A549 (cell line): ENCODE results near the gene CSPG4. TPM values are rescaled to one million over a fixed set of nuclear protein-coding genes. Genes with fewer than 3 reads are reported as not detected.

Experiments used
- ATOH8 ChIP-seq: fragments of 250-450 bp; sonication (Bioruptor Pico); IDR thresholded peaks from 2 replicates; pipeline ENCODE4 v1.5.0; 2020; ENCODE audit warnings: low read depth, mild to moderate bottlenecking, moderate library complexity
- CBX2 ChIP-seq: fragments of 200-600 bp; sonication (generic); IDR thresholded peaks from 2 replicates; pipeline ENCODE4 v1.6.1; 2016; ENCODE audit warnings: low read depth, mild to moderate bottlenecking, borderline replicate concordance
- CHD2 ChIP-seq: fragments of 150-350 bp; IDR thresholded peaks from 2 replicates; pipeline ENCODE4 v1.6.1; 2014; ENCODE audit warnings: low read length; ENCODE audit not compliant: partially characterized antibody
- CHD4 ChIP-seq: fragments of 200-600 bp; sonication (generic); IDR thresholded peaks from 2 replicates; pipeline ENCODE4 v1.6.1; 2016; ENCODE audit warnings: antibody characterized with exemption, mild to moderate bottlenecking, borderline replicate concordance
- EHF ChIP-seq: fragments of 250-450 bp; sonication (Bioruptor Pico); IDR thresholded peaks from 2 replicates; pipeline ENCODE4 v1.5.0; 2020; ENCODE audit warnings: mild to moderate bottlenecking
- EHMT2 ChIP-seq: fragments of 200-600 bp; sonication (generic); IDR thresholded peaks from 2 replicates; pipeline ENCODE4 v1.6.1; 2016; ENCODE audit warnings: antibody characterized with exemption, low read depth, mild to moderate bottlenecking, moderate library complexity
- FOSB ChIP-seq: fragments of 250-450 bp; sonication (Bioruptor Pico); IDR thresholded peaks from 2 replicates; pipeline ENCODE4 v1.5.0; 2020; ENCODE audit warnings: mild to moderate bottlenecking, moderate library complexity
- FOSL2 ChIP-seq, 2 experiments: fragments of 450-650 bp in 1 of 2; fragments of >200 bp in 1 of 2; sonication (Bioruptor Twin) in 1 of 2; formaldehyde crosslinking; IDR thresholded peaks; 2 replicates each; pipeline versions ENCODE4 v1.5.0 to v1.6.1; 2016 to 2020; ENCODE audit warnings: mild to moderate bottlenecking in 1 of 2, moderate library complexity in 1 of 2
- GATA3 ChIP-seq: IDR thresholded peaks from 2 replicates; pipeline ENCODE4 v1.6.1; 2012; ENCODE audit warnings: borderline replicate concordance
- HOXB13 ChIP-seq: fragments of 250-450 bp; sonication (Bioruptor Pico); IDR thresholded peaks from 2 replicates; pipeline ENCODE4 v1.5.0; 2020; ENCODE audit warnings: low read depth, mild to moderate bottlenecking, moderate library complexity
- HOXB5 ChIP-seq: fragments of 250-450 bp; sonication (Bioruptor Pico); IDR thresholded peaks from 2 replicates; pipeline ENCODE4 v1.5.0; 2020; ENCODE audit warnings: mild to moderate bottlenecking, moderate library complexity
- JUN ChIP-seq, 2 experiments: fragments of >200 bp; sonication (Bioruptor Twin); formaldehyde crosslinking; IDR thresholded peaks; 2 replicates in 1 of 2; 3 replicates in 1 of 2; pipeline ENCODE4 v1.6.1; 2016 to 2017
- KDM1A ChIP-seq: fragments of 200-600 bp; sonication (generic); IDR thresholded peaks from 2 replicates; pipeline ENCODE4 v1.6.1; 2016; ENCODE audit warnings: low read depth, mild to moderate bottlenecking
- KDM5A ChIP-seq: fragments of 200-600 bp; sonication (generic); IDR thresholded peaks from 2 replicates; pipeline ENCODE4 v1.6.1; 2016; ENCODE audit warnings: antibody characterized with exemption, mild to moderate bottlenecking
- NFE2L2 ChIP-seq: fragments of 150-350 bp; conservative IDR thresholded peaks from 2 replicates; pipeline ENCODE4 v1.6.1; 2014; ENCODE audit warnings: low read length
- NR3C1 ChIP-seq: fragments of >200 bp; sonication (Bioruptor Twin); formaldehyde crosslinking; IDR thresholded peaks from 3 replicates; pipeline ENCODE4 v1.6.1; 2017
- PHF8 ChIP-seq: fragments of 200-600 bp; sonication (generic); IDR thresholded peaks from 2 replicates; pipeline ENCODE4 v1.6.1; 2016; ENCODE audit warnings: low read depth, mild to moderate bottlenecking, antibody characterized with exemption, moderate library complexity, borderline replicate concordance
- POLR2A ChIP-seq: IDR thresholded peaks from 2 replicates; pipeline ENCODE4 v1.6.1; 2012; ENCODE audit warnings: mild to moderate bottlenecking, low read length
- POLR2AphosphoS2 ChIP-seq: conservative IDR thresholded peaks from 2 replicates; pipeline ENCODE4 v1.6.1; 2012; ENCODE audit warnings: low read length, improper control_type of control experiment, inconsistent platforms
- RARB ChIP-seq: fragments of 250-450 bp; sonication (Bioruptor Pico); IDR thresholded peaks from 2 replicates; pipeline ENCODE4 v1.8.0; 2021; ENCODE audit warnings: mild to moderate bottlenecking, moderate library complexity
- SMC3 ChIP-seq: fragments of >200 bp; sonication (Bioruptor Twin); formaldehyde crosslinking; IDR thresholded peaks from 3 replicates; pipeline ENCODE4 v1.6.1; 2018; ENCODE audit warnings: inconsistent platforms
- TFCP2L1 ChIP-seq: fragments of 250-450 bp; sonication (Bioruptor Pico); IDR thresholded peaks from 2 replicates; pipeline ENCODE4 v1.5.0; 2021; ENCODE audit warnings: mild to moderate bottlenecking
- TP53 ChIP-seq: fragments of 250-450 bp; sonication (Bioruptor Pico); IDR thresholded peaks from 2 replicates; pipeline ENCODE4 v1.5.0; 2021; ENCODE audit warnings: mild to moderate bottlenecking, moderate library complexity
- ZFP36 ChIP-seq: fragments of 450-650 bp; IDR thresholded peaks from 2 replicates; pipeline ENCODE4 v1.6.1; 2014; ENCODE audit warnings: borderline replicate concordance; ENCODE audit not compliant: partially characterized antibody
- polyA plus RNA-seq, 4 experiments: library from polyadenylated mRNA; depleted of rRNA in 3 of 4; stranded (reverse); fragments of >200 nt; fragmentation: RNase III in 1 of 4; extraction: RNeasy Plus Mini Kit Qiagen cat#74134 plus additional on column Dnase treatment in 1 of 4; gene quantifications; 2 replicates in 3 of 4; 3 replicates in 1 of 4; pipeline ENCODE4 v1.2.3, GENCODE V29; 2011 to 2017
- TF ChIP-seq, protein P1 (sequence below): fragments of 200-600 bp; sonication (generic); IDR thresholded peaks from 2 replicates; pipeline ENCODE4 v1.6.1; 2016; ENCODE audit warnings: antibody characterized with exemption, mild to moderate bottlenecking, moderate library complexity
- TF ChIP-seq, protein P2 (sequence below): fragments of >200 bp; sonication (Bioruptor Twin); formaldehyde crosslinking; IDR thresholded peaks from 3 replicates; pipeline ENCODE4 v1.5.1; 2016
- TF ChIP-seq, protein P3 (sequence below): fragments of >200 bp; sonication (Bioruptor Twin); formaldehyde crosslinking; IDR thresholded peaks from 2 replicates; pipeline ENCODE4 v1.6.1; 2016
- TF ChIP-seq, protein P4 (sequence below): fragments of 250-450 bp; sonication (Bioruptor Pico); IDR thresholded peaks from 2 replicates; pipeline ENCODE4 v1.5.0; 2021; ENCODE audit warnings: mild to moderate bottlenecking, moderate library complexity, borderline replicate concordance

Gene CSPG4
- polyA plus RNA-seq, 2 of the 4 experiments (the other 2 are of a cell fraction) = 0.01 to 0.06 TPM

DNA sequence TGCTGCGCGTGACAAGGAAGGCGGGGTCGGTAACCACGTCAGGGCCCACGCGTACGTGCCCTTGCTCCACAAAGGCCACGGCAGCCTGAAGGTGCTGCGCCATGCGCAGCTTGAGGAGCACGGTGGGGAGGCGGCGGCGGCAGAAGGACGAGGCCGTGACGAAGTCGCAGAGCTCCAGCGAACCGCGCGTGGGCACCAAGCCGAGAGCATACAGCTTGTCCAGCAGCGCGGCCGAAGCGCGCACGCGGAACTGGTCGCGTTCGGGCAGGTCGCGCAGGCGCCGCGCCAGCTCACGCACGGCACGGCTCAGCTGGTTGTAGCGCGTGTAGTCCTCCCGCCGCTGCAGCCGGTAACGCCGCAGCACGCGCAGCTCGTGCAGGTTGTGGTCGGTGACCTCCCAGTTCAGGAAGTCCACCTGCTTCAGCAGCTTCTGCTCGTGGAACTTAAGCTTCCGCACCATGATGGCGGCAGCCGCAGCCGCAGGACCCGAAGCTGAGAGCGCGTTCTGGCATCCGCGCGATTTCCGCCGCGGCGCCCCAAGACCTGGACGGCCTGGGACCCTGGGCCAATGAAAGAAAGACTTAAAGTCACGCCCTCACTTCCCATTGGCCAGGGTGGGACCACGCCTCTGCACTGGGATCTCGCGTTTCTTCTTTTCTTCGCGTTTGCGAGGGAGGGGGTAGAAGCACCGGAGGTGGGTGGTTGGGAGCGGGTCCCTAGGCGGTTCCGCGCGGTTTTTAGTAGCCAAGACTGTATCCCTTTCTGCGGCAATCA is 72.8 kb downstream of the CSPG4 start, which contains the start of gene IMP3 (continued):
- TF ChIP-seq PHF8 (peak; percentile 45; the same call in 1 of the 2 replicates), TP53 (CRISPR knock-in tag) (no peak), EHF (no peak), HOXB13 (no peak), FOSL2 (IDR thresholded peaks at IDR 0.05) (no peak), FOSL2 (CRISPR knock-in tag; IDR thresholded peaks at IDR 0.05) (no peak), SMC3 (no peak), GATA3 (no peak; the same call in 1 of the 2 replicates), RARB (no peak), CBX2 (no peak), EHMT2 (no peak), CHD4 (no peak), JUN (IDR thresholded peaks at IDR 0.05) (peak; percentile 84 to 97; a peak in 4 of 5 replicates), POLR2A (peak; percentile 96), HOXB5 (CRISPR knock-in tag) (no peak), NFE2L2 (no peak), FOSB (CRISPR knock-in tag) (no peak), TFCP2L1 (peak; percentile 70; the same call in 1 of the 2 replicates), NR3C1 (no peak), KDM1A (no peak), ATOH8 (no peak), ZFP36 (no peak), POLR2AphosphoS2 (no peak), CHD2 (peak; percentile 92), KDM5A (no peak; the same call in 1 of the 2 replicates)
- TF ChIP-seq, protein P1, sequence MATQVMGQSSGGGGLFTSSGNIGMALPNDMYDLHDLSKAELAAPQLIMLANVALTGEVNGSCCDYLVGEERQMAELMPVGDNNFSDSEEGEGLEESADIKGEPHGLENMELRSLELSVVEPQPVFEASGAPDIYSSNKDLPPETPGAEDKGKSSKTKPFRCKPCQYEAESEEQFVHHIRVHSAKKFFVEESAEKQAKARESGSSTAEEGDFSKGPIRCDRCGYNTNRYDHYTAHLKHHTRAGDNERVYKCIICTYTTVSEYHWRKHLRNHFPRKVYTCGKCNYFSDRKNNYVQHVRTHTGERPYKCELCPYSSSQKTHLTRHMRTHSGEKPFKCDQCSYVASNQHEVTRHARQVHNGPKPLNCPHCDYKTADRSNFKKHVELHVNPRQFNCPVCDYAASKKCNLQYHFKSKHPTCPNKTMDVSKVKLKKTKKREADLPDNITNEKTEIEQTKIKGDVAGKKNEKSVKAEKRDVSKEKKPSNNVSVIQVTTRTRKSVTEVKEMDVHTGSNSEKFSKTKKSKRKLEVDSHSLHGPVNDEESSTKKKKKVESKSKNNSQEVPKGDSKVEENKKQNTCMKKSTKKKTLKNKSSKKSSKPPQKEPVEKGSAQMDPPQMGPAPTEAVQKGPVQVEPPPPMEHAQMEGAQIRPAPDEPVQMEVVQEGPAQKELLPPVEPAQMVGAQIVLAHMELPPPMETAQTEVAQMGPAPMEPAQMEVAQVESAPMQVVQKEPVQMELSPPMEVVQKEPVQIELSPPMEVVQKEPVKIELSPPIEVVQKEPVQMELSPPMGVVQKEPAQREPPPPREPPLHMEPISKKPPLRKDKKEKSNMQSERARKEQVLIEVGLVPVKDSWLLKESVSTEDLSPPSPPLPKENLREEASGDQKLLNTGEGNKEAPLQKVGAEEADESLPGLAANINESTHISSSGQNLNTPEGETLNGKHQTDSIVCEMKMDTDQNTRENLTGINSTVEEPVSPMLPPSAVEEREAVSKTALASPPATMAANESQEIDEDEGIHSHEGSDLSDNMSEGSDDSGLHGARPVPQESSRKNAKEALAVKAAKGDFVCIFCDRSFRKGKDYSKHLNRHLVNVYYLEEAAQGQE = peak; percentile 94
- TF ChIP-seq, protein P2, sequence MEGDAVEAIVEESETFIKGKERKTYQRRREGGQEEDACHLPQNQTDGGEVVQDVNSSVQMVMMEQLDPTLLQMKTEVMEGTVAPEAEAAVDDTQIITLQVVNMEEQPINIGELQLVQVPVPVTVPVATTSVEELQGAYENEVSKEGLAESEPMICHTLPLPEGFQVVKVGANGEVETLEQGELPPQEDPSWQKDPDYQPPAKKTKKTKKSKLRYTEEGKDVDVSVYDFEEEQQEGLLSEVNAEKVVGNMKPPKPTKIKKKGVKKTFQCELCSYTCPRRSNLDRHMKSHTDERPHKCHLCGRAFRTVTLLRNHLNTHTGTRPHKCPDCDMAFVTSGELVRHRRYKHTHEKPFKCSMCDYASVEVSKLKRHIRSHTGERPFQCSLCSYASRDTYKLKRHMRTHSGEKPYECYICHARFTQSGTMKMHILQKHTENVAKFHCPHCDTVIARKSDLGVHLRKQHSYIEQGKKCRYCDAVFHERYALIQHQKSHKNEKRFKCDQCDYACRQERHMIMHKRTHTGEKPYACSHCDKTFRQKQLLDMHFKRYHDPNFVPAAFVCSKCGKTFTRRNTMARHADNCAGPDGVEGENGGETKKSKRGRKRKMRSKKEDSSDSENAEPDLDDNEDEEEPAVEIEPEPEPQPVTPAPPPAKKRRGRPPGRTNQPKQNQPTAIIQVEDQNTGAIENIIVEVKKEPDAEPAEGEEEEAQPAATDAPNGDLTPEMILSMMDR = no peak
- TF ChIP-seq, protein P3, sequence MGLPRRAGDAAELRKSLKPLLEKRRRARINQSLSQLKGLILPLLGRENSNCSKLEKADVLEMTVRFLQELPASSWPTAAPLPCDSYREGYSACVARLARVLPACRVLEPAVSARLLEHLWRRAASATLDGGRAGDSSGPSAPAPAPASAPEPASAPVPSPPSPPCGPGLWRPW = no peak
- TF ChIP-seq, protein P4, sequence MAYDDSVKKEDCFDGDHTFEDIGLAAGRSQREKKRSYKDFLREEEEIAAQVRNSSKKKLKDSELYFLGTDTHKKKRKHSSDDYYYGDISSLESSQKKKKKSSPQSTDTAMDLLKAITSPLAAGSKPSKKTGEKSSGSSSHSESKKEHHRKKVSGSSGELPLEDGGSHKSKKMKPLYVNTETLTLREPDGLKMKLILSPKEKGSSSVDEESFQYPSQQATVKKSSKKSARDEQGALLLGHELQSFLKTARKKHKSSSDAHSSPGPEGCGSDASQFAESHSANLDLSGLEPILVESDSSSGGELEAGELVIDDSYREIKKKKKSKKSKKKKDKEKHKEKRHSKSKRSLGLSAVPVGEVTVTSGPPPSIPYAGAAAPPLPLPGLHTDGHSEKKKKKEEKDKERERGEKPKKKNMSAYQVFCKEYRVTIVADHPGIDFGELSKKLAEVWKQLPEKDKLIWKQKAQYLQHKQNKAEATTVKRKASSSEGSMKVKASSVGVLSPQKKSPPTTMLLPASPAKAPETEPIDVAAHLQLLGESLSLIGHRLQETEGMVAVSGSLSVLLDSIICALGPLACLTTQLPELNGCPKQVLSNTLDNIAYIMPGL (CRISPR knock-in tag) = no peak
